GM12892 (cell line): ENCODE results near the gene NHLRC4.

Experiments used
- DNase-seq: peaks from one replicate; pipeline ENCODE4 v3.0.0; 2011; ENCODE audit not compliant: insufficient read length
- FAIRE-seq: peaks from 2 replicates; lab custom pipeline; 2011; peaks lifted over from hg19 to GRCh38; lab: Jason Lieb, UNC
- POLR2A ChIP-seq: IDR thresholded peaks from 2 replicates; pipeline ENCODE4 v1.6.1; 2011; ENCODE audit warnings: low read depth, low read length, control low read depth
- POLR2AphosphoS5 ChIP-seq: IDR thresholded peaks from 2 replicates; pipeline ENCODE4 v1.6.1; 2011; ENCODE audit warnings: low read depth, low read length, control low read depth
- TAF1 ChIP-seq: IDR thresholded peaks from 2 replicates; pipeline ENCODE4 v1.6.1; 2011; ENCODE audit warnings: low read depth, mild to moderate bottlenecking, control low read depth, low read length, borderline replicate concordance

Gene NHLRC4

DNA sequence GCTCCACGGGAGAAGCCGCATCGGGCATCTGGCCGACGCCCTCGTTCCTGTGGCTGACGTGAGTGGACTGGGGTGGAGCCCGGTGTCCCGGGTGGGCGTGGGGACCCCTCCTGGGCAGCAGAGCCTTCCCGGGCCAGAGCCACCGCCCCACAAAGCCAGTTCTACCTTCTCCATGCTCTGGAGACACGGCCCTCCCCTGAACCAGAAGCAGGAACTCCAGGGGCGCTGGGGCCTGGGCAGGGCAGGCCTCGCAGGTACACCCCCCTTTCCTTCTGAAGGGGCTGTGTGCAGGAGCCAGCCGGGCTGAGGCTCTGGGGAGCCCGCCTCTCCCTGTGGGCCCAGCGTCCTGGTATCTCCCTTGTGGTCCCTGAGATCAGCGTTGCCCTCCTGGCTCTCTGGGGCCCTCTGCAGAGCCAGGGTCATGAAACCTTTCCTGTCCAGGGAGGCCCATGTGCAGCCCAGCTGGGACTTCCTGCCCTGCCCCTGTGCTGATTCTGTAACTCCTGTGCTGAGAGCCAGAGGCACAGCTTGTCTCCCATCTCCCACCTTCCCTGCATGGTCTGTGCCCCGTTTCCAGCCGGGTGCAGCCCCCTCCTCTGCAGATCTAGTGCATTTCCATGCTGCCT lies 9.5 kb downstream of the NHLRC4 start:
- TF ChIP-seq TAF1 = no peak
- TF ChIP-seq POLR2AphosphoS5 = no peak
- no peak for TF ChIP-seq POLR2A
- DNase-seq = no peak
- no peak for FAIRE-seq

DNA sequence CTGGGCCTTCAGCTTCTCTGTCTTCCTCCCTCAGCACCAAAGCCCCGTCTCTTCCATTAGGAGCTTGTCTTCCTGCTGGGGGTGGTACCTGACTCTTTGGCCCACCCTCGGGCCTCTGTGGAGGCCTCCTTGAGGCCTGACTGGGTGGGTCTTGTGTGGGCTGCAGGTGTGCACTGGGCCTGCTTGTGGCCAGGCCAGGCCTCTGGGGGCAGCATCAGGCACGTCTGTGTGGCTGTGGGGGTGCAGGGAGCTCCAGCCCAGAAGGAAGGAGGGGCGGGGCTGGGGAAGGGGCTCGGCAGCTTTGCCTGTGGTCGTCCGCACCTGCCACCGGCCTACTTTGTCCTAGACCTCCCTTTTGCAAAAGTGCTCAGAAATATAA lies 10.0 kb downstream of the NHLRC4 start:
- FAIRE-seq = no peak
- DNase-seq = no peak
- no peak for TF ChIP-seq TAF1
- no peak for TF ChIP-seq POLR2A
- no peak for TF ChIP-seq POLR2AphosphoS5

DNA sequence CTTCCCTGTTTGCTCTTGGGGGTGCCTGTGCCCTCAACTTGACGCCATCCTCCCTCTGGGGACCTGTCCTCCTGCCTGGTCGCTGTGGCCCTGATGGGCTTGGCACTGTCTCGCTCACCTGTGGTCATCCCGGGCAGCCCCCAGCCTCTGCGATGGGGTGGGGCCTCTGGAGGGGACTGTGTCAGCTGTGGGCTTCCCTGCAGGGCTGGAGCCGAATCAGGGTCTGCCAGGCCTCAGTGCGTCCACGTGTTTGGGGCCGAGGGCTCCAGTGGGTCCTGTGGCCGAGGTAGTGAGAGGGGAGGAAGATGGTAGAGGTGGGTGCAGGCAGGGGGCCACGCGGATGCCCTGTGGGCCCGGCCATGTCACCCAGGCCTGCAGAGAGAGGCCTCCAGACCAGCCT lies 11.0 kb downstream of the NHLRC4 start:
- TF ChIP-seq POLR2AphosphoS5 (no peak), POLR2A (no peak), TAF1 (no peak)
- DNase-seq (no peak), FAIRE-seq (no peak)

DNA sequence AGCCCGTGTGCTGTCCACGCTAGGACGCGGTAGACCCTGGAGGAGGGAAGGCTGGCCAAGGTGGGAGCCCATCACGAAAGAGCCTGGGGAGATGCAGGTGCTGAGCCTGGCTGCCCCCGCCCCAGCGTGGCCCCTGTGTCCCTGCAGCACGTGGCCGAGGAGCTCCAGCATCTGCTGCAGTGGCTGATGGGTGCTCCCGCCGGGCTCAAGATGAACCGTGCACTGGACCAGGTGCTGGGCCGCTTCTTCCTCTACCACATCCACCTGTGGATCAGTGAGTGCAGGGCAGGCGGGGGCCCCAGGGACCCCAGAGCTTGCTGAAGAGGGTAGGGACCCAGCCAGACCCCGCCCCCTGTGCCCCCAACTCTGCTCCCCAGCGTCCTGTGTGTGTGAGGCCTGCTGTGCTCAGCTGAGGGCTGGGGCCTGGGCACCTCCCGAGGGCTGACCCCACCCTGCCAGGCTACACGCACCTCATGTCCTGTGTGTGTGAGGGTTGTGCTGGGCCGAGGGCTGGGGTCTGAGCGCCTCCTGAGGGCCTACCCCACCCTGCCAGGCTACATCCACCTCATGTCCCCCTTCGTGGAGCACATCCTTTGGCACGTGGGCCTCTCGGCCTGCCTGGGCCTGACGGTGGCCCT lies 11.5 kb downstream of the NHLRC4 start:
- no peak for DNase-seq
- FAIRE-seq = no peak
- TF ChIP-seq POLR2A = no peak
- no peak for TF ChIP-seq TAF1
- TF ChIP-seq POLR2AphosphoS5 = no peak

DNA sequence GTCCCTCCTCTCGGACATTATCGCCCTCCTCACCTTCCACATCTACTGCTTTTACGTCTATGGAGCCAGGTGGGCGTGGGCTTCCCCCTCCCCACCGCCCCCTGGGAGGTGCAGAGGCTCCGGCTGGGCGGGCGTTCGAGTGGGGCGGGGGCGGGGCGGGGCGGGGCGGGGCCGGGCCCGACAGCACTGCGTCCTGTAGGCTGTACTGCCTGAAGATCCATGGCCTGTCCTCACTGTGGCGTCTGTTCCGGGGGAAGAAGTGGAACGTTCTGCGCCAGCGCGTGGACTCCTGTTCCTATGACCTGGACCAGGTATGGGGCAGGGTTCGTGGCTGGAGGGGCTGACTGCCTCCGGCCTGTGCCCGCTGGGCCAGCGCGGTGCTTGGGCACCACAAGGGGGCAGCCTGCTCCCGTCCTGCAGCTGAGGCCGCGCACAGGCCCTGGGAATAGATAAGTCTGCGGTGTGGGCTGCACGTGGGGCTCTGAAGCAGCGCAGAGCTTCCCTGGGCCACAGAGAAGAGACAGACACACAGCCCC lies 12.1 kb downstream of the NHLRC4 start:
- FAIRE-seq = peak; percentile 92
- DNase-seq = peak; percentile 91
- TF ChIP-seq TAF1 (no peak), POLR2A (no peak), POLR2AphosphoS5 (no peak)

DNA sequence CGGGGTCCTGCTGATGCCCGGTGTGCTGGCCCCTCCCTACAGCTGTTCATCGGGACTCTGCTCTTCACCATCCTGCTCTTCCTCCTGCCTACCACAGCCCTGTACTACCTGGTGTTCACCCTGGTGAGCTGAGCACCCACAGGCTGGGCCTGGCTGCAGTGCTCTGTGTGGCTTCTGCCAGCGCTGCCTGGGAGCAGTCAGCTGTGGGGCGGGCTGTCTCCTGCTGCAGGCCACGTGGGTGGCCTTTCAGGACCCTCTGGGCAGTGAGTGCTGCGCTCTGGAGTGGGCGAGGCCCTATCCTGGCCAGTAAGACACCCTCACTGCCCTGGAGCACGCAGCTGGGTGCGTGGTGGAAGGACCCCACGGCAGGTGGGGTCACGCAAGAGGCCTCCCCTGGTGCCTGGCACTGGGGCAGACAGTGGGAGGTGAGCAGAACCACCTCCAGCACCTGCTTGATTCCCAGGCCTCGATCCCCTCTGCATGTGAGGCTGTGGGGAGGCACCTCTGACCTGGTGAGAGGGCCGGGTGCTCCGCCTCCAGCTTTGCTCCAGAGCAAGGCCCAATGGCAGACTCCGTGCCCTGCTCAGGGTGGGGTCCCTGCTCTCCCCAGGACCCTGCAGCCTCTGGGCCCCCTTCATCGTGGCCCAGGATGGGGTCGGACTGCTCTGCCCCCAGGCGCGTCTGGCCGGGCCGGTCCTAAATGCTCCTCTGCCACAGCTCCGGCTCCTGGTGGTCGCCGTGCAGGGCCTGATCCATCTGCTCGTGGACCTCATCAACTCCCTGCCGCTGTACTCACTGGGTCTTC lies 13.5 kb downstream of the NHLRC4 start:
- no peak for DNase-seq
- no peak for FAIRE-seq
- TF ChIP-seq POLR2AphosphoS5 = no peak
- TF ChIP-seq TAF1 = no peak
- TF ChIP-seq POLR2A = no peak

DNA sequence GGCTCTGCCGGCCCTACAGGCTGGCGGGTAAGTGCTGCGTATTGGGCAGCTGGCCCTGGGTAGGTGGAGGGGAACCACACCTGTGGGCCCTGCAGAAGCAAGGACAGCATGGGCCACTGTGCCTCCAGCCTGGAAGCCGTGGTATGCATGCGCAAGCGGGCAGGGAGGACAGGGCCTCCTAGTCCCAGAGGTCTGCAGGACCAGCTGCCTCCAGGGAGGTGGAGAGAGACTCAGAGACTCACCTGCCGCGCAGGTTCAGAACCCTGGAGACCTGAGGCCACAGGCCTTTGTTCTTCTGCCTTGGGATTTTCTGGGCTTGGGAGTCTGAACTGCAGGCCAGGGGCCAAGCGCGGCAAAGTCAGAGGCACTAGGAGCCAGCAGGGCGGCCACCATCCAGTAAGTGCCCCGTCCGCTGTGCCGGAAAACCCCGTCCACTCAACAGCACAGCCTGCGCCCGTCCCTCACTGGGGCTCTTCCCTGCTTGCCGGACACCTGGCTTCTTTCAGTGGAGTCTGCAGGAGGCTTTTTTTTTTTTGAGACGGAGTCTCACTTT lies 14.2 kb downstream of the NHLRC4 start:
- FAIRE-seq (no peak), DNase-seq (no peak)
- TF ChIP-seq POLR2A = no peak
- no peak for TF ChIP-seq POLR2AphosphoS5
- no peak for TF ChIP-seq TAF1

DNA sequence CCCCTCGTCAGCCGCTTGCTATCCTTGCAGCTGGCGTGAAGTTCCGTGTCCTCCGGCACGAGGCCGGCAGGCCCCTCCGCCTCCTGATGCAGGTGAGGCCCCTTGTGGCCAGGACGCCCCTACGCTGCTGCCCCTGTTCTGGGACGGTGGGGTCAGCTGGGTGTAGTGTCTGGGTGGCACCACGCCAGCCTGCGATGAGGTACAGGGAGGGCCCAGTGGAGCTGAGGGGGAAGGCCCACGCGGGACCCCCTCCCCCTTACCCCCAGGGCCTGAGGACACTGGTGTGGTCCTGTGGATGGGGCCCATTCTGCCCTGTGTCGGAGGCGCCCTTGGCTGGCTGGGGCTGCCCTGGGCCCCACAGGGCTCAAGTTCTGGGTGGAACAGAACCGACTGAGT lies 15.4 kb downstream of the NHLRC4 start:
- no peak for FAIRE-seq
- no peak for DNase-seq
- no peak for TF ChIP-seq POLR2A
- TF ChIP-seq POLR2AphosphoS5 = no peak
- TF ChIP-seq TAF1 = no peak

DNA sequence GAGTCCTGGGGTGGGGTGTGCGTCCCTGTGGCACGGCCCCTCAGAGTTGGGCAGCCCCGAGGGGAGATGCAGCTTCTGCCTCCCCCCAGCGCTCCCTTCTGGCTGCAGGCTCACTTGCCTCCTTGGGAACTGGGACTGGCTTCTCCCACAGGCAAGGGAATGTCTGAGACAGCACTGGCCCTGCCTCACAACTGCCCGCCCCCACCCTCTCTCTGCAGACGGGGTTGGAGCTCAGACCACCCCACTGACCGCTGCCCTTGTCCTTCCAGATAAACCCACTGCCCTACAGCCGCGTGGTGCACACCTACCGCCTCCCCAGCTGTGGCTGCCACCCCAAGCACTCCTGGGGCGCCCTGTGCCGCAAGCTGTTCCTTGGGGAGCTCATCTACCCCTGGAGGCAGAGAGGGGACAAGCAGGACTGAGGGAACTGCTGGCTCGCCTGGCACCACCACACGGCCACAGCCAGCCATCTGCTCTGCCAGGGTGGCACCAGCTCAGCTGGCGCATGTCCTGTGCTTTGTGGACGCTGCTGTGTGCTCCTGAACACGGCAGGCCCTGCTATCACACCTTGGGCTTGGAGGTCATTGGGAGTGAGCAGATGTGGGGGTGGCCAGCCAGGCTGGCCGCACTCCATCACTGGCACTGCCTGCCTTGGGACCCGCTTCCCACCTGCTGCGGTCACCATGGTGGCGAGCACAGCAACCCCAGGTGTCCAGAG lies 16.0 kb downstream of the NHLRC4 start:
- DNase-seq = no peak
- TF ChIP-seq TAF1 = no peak
- TF ChIP-seq POLR2AphosphoS5 = no peak
- TF ChIP-seq POLR2A = no peak
- FAIRE-seq = no peak

DNA sequence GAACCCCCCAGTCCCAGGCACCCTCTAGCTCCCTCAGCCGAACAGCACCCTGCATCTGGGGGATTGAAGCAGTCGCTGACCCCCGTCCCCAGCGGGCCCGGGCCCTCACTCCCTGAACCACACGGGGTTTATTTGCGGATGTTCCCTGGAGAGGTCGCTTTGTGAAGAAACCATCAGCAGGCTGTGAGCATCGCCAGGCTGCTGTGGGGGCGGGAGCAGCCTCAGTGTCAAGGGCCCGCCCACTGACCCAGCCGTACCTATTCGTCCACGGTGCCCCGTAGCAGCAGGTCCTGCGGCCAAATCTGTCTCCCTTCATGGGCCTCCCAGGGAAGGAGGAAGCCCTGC lies 16.6 kb downstream of the NHLRC4 start:
- TF ChIP-seq POLR2A = no peak
- TF ChIP-seq POLR2AphosphoS5 = no peak
- no peak for TF ChIP-seq TAF1
- no peak for DNase-seq

More for the DNA sequence above, 16.6 kb downstream of the NHLRC4 start:
- no peak for FAIRE-seq
